H54 (cell line): ENCODE results near the gene SHB.
A peak's percentile ranks its signal among the peaks of the same experiment; 100 is the strongest.

Experiments used
- DNase-seq: peaks from one replicate; pipeline ENCODE4 v3.0.0; 2011; ENCODE audit warnings: low spot score, mixed read lengths; ENCODE audit not compliant: insufficient read length
- FAIRE-seq: peaks from 3 replicates; lab custom pipeline; 2011; peaks lifted over from hg19 to GRCh38; lab: Jason Lieb, UNC
- POLR2A ChIP-seq: IDR thresholded peaks from 2 replicates; pipeline ENCODE4 v1.6.1; 2011; ENCODE audit warnings: low read depth, mild to moderate bottlenecking, low read length

The SHB gene

GRCh38 chr9:38036359-38037084 lies 32.5 kb downstream of the SHB start:
- FAIRE-seq (no peak), DNase-seq (no peak)
- no peak for TF ChIP-seq POLR2A

- TF ChIP-seq POLR2A = no peak
- FAIRE-seq = no peak
- peak; percentile 45 for DNase-seq
These were observed 33.2 kb downstream of the SHB start for GRCh38 chr9:38035873-38036272.

- no peak for DNase-seq
- no peak for TF ChIP-seq POLR2A
- FAIRE-seq = no peak
These were observed 35.1 kb downstream of the SHB start for GRCh38 chr9:38033941-38034340.

- FAIRE-seq (no peak), DNase-seq (no peak)
- TF ChIP-seq POLR2A = no peak
These were observed 36.5 kb downstream of the SHB start for GRCh38 chr9:38032266-38033110.

GRCh38 chr9:38031594-38031993 lies 37.4 kb downstream of the SHB start:
- no peak for TF ChIP-seq POLR2A
- FAIRE-seq = no peak

GRCh38 chr9:38030658-38031057 lies 38.4 kb downstream of the SHB start:
- DNase-seq = no peak
- no peak for FAIRE-seq
- TF ChIP-seq POLR2A = no peak

More at GRCh38 chr9:38031594-38031993, 37.4 kb downstream of the SHB start:
- no peak for DNase-seq

GRCh38 chr9:38029915-38030638 lies 39.0 kb downstream of the SHB start:
- no peak for DNase-seq
- FAIRE-seq = no peak
- no peak for TF ChIP-seq POLR2A

- FAIRE-seq (no peak), DNase-seq (no peak)
- TF ChIP-seq POLR2A = no peak
These were observed 41.3 kb downstream of the SHB start for GRCh38 chr9:38027714-38028113.

- DNase-seq (no peak), FAIRE-seq (no peak)
- TF ChIP-seq POLR2A = no peak
These were observed 42.0 kb downstream of the SHB start for GRCh38 chr9:38026840-38027527.

GRCh38 chr9:38026021-38026809 lies 42.8 kb downstream of the SHB start:
- DNase-seq (peak; percentile 62), FAIRE-seq (no peak)
- TF ChIP-seq POLR2A = no peak

GRCh38 chr9:38025166-38025565 lies 43.9 kb downstream of the SHB start:
- DNase-seq = no peak
- no peak for FAIRE-seq
- no peak for TF ChIP-seq POLR2A

- no peak for TF ChIP-seq POLR2A
- DNase-seq (no peak), FAIRE-seq (no peak)
These were observed 44.9 kb downstream of the SHB start for GRCh38 chr9:38024036-38024681.
